Measurements from ENCODE around the gene RBMS3.

RBMS3 gene

DNA sequence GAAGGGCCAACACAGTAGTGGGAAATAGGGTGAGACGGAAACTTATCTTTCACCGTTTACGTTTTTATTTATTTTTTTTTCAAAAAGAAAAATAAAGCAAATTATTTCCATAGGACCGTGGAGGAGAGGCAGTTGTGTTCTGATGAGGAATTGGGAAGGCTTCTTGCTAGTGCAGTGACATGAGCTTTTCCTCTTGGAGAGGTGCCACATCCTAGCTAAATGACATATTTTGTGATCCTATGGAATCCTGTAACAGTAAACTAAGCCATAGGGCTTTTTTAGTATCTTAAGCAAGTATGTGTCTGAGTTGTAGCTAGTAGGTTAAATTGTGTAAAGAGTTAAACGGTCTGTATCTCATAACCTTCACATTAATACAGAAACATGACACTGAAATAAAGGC lies 609.9 kb downstream of the RBMS3 start:
- no peak for DNase-seq (ENCODE audit: low spot score)

DNA sequence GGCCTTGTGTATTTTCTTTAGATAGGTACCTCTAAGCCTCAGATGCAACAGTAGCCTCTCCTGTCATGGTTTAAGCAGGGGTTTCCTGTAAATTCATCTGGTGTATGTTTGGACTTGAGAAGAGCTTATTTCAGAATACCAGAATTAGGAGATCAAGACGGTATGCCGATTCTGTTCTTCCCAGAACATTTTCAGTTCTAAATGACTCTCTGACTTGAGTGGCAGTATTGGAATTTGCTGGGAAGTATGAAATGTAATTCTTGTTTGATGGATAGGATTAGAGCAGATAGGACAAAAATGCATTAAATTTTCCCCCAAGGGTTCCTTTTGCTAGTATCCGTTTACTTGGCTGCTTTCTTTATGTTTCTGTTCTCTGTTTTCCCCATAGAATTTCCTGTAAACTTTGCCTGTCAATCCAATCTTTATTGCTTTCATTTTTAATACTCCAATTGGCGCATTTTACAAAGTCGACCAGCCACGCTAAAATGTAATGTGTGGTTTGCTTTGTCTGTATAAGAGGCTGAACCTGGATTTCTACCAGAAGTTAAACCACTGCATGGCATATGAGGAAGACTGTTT lies 612.2 kb downstream of the RBMS3 start:
- no peak for DNase-seq (ENCODE audit: low spot score)

DNA sequence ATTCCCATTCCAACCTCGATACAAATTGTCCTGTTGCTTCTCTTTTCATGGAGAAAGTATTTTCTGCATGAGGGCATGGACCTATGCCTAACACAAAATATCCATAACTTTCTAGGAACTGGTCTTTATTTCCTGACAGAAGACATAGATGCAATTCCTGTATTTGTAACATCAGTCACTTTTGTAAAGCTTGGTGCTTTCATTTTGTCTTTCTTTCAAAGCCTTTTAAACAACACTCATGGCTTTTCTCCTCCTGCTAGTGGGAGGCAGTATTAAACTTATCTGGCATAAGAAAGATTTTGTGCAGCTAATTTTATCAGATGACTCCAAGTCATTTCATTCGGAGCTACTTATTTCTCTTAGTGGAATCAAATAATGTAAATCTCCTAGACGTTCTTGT lies 616.0 kb downstream of the RBMS3 start:
- DNase-seq (ENCODE audit: low spot score), result no peak

DNA sequence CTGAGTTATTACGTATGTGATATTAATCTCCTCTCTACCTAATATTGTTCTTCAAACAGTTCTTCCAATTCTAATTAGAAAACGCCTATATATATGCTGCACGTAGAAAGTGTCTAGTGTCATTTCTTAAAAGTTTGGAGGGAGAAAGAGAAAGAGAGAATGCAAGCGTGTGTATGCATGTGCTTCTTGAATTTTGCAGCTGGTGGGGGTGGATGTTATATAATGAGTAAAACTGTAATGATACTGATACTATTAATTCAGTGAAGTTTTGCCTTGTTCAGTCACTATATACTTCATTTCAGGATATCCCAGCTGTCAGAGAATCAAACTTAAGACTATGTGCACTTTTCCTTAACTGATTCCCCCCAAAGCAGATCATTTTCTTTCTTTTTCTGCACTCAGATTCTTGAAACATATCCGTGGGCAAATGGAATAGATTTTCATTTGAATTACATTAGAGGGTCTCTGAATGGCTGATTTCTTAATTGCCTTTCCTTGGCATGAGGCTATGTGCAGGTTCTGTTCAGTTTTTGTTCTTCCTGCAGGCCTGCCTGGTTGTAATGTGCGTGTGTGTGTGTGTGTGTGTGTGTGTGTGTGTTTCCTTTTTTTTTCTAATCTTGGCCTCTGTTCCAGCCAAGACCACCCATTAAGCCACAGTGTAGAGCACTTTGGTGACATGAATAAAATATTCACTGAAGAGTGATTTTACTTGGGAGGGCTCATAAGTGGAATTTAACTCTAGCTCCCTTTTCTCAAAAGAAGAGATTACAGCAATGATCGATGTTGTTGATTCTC lies 617.5 kb downstream of the RBMS3 start:
- no peak for DNase-seq (ENCODE audit: low spot score)

DNA sequence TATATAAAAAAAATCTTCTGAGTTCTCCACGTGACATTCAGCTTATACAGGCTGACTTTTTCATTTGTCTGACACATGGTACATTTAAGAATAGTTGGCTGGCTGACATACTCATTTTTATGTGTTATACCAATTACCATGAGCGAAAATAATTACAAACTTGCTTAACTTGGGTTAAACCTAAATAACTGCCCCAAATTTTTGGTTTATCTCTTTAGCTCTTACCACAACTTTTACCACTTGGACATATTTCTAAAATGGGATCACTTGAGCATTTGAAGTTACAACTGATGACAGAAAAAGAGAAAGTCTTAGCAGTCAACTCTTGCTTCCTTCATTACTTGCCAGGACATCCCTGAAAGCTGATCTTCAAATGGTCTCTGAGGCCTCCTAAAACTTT lies 618.1 kb downstream of the RBMS3 start:
- no peak for DNase-seq (ENCODE audit: low spot score)

DNA sequence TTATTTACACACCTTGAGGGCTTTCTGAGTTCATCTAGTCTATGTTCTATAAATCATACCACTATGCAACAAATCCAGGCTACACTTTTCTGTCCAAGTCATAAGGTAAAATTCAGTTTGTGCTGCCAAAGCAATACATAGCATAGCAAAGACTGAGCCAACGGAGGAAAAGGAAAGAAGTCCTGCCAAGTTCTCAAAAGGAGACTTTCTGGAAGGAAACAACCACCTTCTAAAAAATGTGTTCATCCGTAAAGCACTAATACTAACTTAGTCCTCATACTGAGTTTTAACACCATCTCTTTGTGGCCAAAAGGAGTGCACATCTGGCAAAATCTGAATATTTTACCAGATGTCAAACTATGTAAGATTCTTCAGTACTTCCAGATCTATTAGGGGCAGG lies 620.2 kb downstream of the RBMS3 start:
- no peak for DNase-seq (ENCODE audit: low spot score)

DNA sequence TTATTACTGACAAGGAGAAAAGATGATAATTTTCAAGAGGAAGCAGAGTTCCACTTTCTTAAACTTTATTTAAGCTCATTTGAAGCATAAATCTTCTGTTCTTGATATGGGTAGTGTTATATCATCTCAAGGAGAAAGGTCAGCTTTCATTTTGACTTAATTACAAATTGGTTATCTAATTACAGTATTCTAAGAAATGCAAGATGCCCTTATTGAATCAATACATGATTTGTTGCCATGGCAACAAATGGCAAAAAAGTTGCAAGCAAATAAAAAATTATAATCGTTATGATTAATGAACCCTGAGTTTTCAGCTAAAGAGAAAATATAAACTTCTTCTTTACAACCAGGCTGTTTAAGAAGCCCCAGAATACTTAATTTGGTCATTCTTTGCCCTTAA lies 622.7 kb downstream of the RBMS3 start:
- DNase-seq (ENCODE audit: low spot score), result no peak

DNA sequence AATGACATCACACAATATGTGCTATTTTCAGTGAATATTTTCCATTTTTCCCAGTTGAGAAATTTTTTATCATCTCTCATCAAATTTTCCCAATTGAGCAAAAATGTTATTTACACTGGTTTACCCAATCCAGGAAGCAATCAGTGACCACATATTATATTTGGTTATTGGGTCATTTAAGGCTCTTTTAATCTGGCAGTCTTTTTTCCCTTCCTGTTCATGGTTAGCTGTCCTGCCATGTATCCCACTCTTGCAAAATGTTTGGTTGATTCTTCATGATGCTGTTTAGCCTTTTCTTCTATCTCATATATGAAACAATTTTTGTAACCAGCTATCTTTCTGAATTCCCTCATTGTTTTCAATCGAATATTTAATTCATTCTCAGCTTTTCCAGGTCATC lies 626.0 kb downstream of the RBMS3 start:
- DNase-seq (ENCODE audit: low spot score), result no peak

DNA sequence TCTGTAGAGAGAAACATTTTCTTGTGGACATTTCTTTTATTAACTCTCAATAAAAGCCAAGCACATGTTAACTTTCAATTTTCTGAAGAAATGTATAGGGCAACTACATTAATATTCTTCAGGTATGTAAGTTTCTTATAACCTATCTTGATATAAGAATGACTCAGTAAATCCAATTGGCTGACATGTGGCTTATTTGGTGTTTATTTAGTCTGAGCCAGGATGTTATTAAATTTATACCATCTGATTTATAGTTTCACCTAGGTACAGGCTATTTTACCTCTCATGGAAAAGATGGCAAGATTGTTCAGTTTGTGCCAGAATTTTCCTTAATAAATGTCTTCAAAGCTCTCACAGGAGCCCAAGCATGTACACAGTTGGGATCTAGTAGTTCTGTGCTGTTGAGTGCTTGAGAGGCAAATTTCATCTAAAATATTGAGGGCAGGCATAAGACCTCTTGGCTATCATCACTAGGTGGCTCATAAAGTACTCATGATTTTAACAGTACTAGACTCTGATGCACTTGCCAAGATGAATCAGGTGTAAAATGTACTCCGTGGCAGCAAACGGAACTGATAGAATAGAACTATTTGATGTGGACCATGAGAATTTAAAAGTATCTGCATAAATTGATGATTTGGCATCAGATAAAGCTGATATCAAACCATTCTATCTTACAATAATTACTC lies 631.9 kb downstream of the RBMS3 start:
- no peak for DNase-seq (ENCODE audit: low spot score)

DNA sequence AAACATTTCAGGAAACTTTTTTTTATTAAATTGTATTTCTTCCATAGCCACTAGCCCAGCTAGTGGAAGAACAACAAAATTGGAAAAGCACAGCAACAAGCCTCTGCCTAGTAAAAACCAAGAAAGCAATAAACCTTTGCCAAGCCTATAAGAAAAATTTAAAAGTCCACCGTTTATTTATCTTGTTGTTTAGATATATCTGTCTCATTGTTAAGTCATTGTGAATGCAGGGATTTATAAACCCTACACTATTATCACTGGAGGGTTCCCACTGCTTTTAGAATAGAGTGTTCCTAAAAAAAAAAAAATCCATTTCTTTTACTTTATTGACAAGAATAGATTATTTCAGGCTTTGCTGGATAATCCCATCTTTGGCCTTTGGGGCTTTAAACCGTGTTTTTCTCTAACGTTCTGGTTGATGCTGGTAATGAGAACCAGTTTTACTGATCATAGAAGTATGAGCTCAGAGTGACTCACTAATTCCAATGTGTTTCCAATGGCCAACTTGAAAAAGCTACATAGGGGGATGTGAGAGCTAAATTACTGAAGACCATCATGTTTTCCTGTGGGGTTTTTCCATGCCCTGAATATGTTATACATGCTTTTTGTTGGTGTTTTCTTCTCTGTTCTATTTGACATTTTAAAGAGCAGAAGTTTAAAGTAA lies 634.1 kb downstream of the RBMS3 start:
- no peak for DNase-seq (ENCODE audit: low spot score)

DNA sequence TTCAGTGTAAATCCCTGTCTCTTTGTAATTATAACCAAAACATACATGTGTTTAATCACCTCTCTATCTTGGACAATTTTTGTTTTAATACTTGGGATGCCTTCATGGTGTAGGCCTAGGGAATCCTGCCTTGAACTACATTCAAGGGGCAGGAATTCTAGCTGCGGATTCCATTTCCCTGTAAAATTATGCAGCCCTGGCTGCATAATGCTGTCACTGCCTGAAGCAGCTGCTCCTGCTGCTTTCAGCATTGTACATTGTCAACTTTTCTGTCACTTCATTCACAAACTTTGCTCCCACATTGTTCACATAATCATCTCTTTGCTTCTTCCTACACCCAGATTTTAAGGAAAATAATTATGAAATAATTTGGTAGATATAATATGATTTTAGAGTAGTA lies 638.7 kb downstream of the RBMS3 start:
- DNase-seq (ENCODE audit: low spot score), result no peak

DNA sequence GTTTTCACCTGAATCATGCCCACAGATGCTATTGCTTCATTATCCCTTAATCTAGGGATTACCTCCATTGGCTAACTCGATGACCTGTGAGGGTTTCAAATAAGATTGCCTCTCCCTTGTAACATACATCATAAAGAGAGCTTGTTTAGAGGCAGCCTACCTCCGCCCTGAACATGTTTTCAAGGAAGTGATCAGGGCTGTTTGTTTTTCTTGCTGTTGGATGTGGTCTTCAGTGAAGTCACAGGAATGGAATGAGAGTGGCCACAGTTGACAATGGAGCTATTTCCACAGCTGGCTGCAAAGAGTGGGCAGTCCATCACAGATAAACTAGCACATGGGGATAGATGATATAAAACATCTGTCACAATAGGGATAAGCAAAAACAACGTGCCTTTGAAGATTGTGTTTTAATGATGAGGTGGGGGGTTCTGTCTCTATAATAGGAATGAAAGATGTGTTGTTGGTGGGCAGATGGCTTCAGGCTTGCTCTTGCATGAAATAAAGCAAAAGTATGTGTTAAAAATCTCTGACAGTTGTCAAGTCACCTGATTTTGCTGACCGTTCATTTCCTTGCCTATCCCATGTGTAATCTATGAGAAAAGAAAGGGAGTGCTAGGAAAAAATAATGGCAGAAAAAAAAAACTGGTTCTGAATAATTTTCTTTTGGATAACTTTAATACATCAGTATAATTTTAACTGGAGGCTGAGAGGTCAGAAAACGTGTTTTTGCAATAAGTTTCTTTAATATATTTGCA lies 642.3 kb downstream of the RBMS3 start:
- no peak for DNase-seq (ENCODE audit: low spot score)

DNA sequence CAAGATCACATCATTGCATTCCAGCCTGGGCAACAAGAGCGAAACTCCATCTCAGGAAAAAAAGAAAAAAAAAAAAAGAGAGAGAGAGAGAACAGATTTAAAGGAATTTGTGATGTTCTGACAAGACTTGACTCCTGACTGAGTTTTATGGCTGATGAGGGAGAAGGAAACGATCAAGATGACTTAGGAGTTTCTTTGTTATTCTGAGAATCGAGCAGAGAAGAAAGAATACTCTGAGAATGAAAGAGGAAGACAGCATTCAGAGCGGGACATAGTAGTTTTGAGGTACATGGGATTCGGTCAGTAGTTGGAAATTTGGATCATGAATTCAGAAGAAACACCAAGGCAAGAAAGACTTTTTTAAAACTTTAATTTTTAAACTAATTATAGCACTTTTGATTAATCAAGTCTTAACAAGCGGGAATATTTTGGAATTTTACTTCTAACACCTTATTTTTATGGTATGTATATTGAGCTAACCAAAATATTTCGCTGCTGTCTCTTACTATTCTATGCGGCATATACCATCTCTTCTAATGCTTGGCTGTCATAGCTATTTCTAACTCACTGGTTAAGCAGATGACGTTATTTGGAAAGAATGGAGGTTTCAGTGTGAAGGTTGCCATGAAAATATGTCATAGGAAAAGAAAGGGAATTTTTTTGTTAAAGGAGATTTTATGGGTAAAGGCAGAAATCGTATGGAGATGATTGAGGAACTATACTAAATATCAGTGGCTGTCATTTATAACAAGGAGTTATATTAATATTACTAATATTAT lies 644.1 kb downstream of the RBMS3 start:
- no peak for DNase-seq (ENCODE audit: low spot score)

DNA sequence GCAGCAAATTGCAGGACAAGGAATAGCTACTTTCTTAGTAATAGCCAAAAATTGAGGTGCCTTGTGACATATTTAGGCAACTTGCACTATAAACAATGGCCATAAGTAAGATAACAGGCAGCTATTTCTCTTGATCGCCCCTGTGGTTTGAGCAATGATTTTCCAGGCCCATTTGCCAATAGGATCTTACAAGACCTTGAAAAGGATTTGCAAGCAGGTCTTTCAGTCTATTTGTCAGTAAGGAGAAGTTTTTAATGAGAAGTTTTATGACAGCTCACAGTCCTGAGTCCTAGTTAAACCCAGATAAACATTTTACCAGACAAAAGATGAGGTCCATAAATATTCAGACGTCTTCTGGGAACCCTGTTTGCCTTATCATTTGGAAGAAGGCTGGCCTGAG lies 645.5 kb downstream of the RBMS3 start:
- DNase-seq (ENCODE audit: low spot score), result no peak

DNA sequence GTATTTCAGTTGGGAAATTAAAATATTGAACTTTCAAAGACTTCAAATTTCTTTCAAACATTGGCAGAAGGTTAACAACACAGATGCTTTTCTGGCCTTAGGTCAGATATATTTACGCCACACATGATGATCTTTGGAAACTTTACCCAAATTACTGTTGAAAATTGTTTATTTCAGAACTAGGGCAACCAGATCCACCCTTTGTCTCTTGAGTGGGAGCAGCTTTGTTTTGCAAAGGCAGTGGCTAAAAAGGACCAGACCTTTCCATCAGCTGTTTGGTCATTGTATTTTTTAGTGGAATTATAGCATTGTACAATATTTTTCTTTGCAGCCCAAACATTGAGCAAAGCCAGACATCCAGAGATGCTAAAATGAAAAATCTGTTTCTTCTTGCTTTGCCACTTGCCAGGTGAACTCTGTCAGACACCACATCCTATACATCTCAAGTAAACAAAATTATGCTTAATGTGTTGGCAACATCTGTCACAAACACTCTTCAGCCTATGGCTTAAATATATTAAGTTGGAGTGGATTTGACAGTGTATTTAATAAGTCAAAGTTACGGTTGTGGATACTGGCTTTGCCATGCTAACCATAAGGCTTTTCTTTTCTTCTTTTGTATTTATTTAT lies 651.9 kb downstream of the RBMS3 start:
- no peak for DNase-seq (ENCODE audit: low spot score)

DNA sequence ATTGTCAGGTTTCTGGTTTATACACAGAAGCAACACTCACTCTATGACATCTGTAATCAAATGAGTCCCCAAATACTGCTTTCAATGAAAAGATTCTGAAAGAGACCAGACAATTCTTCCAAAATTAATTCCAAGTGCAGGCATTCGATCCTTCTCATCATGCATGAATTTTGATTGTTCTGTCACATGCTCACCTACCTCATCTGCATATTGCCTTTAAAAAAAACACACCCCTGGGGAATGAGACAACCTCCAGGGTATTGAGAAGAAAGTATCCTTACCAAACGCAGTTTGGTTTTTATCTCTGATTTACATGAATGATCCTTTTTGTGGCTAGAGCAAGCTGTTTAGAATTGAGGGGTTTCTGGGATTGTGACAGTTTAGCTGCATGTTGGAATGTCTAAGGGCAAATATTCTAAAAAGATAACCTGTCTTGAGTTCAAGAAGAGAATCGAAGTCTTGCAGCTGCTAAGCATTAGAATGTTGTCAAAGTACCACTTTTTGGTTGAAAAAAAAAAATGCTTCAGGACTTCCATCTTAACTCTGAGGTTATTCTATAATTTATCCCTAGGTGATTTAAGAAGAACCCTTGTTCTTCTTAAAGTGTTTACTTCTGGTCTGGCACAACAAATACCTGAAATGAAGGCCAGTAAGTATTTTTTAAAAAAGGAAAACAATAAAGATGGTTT lies 653.1 kb downstream of the RBMS3 start:
- DNase-seq (ENCODE audit: low spot score), result no peak

DNA sequence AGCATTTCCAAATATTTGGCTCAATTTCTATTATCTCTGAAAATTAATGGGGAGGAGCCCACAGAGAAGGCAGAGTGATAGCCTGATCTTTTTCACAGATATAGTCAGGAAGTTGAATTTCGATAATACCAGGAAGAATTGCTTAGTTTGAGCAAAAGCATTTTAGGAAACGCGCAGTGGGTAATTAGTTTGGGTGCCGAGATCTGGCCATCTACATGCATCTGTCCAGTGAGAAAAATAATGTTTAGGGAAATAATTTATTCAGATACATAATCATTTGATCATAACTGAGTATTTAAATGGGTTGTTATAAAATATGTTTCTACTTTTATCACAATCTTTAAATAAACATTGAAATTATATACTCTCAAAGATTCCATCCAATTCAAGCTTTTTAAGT lies 653.9 kb downstream of the RBMS3 start:
- no peak for DNase-seq (ENCODE audit: low spot score)

DNA sequence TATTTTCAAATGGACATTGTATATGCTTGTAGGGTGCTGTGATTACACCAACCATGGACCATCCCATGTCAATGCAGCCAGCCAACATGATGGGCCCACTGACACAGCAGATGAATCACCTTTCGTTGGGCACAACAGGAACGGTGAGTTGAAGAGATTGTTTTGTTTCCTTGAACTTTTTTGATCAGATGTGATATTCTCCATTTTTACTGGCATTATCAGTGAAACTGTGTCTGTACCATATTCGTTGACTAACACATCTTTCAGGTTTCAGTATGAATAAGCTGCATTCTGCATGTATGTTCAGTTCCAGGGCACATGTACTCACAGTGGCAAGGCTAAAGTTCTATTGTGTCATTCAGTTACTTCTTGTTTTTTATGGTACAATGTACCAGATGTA lies 655.2 kb downstream of the RBMS3 start:
- no peak for DNase-seq (ENCODE audit: low spot score)

DNA sequence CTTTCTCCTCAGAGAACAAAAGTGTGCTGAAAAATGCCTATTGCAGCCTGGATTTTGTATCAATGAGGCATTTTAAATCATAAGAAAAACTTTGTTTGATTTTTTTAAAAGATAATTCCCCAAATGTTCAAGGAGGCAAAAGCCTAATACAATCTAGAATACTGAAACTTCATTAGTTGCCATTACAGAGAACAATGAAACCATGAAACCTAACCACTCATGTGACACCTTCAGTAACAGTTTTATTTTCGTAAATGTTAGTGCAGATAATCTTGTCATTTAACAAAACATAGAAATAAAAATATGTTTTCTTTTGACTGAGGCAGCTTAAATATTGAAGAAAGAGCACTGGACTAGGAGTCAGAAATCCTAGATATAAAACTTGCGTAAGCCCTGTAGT lies 655.9 kb downstream of the RBMS3 start:
- DNase-seq (ENCODE audit: low spot score), result no peak

DNA sequence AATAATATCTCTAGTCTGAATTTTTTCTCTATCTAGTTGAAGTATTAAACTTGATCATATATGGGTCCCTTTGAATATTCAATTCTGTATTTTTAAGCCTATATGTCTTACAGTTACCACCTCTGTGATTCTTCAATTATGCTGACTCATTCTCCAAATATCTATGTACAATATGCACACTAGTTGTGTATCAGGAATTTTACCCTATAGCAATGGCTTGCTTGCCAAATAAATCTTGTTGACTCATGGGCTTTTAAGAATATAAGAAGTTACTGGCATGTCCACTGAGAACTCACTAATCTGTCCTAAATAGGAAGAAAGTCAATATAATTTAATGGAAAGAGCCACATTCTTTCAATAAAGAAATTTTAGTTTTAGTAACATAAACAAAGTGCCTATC lies 656.3 kb downstream of the RBMS3 start:
- DNase-seq (ENCODE audit: low spot score), result no peak

Measured in Ammon's horn (tissue), 1 donor.